ENCODE results near the gene DLGAP1.

GRCh38 chr18:3458378-3458777 is 996.7 kb downstream of the DLGAP1 start:
- no peak for TF ChIP-seq CTCF (IDR thresholded peaks at IDR 0.05)
- no peak for TF ChIP-seq POLR2AphosphoS5 (IDR thresholded peaks at IDR 0.05)
- no peak for TF ChIP-seq POLR2A (IDR thresholded peaks at IDR 0.05)

Data from breast epithelium (tissue), 3 donors.